Measurements from ENCODE around the gene IL5. TPM values are rescaled to one million over a fixed set of nuclear protein-coding genes. Genes with fewer than 3 reads are reported as not detected.

Gene IL5
- total and polyA plus RNA-seq, 2 donors, result not detected

DNA sequence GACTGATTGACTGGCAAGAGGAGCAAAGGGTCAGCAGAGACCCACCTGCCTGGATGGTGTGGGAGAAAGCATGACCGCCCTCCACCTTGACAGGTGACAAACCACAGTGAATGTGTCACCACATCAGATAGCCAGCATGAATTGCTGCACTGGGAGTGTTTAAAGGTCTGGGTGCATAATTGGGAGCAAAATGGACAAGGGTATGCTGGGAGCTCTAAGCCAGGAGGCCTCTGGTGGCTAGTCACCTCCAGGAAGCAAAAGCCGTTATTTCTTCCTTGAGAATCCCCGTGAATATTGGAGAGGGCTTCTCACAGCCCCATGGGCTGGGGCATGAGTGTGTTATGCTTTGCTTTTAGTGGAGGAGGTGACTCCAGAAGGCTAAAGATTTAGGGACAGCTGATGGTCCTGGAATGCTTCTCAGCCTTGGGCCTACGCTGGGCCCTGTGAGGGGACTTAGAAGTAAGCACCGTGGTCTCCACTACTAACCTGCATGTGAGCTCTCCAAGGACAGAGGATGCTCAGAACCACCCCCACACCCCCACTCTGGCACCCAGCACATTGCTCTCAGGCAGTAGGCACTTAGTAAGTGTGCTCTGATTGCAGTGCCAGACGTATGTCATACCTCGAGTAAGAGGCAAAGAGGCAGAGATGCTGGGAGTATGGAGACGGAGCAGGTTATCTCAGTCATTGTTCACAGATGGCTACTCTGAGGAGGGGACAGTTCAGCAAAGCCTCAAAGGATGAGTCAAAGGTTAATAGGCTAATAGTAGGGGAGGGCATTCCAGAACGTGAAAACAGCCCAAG lies 43.7 kb downstream of the IL5 start:
- 81% methylated on average over 9 of the region's 9 CpGs for WGBS
- no peak overlapping the region for H3K27ac ChIP-seq (ENCODE audit: low read depth)
- no peak for DNase-seq (ENCODE audit: extremely low spot score)
- H3K4me3 ChIP-seq (ENCODE audit: low read depth, low read length), result no peak overlapping the region
- no peaks in the 10 kb centered on the region for H3K4me1 ChIP-seq (ENCODE audit: insufficient read depth)
- H3K36me3 ChIP-seq (ENCODE audit: insufficient read depth), result no peaks in the 10 kb centered on the region

DNA sequence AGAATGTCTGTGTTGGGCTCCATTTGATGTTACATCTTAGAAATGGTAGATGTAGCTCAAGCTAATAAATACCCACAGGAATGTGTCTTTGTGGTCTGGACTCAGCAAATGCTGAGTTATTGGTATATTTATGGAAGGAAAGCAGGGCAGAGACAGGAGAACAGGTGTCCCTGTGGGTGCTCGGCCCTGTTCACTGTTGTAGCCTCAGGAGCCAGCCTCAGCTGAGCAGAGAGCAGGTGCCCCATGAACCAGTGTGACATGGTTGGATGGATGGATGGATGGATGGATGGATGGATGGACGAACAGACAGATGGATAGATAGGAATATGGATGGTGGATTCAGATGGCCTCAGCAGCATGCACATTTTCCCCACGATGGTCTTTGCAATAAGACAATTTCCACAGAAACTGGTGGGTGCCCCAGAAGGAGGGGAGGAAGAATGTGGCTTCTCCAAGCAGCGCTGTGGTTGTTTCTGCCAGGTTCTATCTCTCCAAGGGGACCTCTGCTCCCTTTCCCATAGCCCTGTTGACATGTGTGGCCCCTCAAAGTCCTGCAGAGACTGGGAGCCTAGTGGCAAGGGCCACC lies 44.5 kb downstream of the IL5 start:
- no peak for DNase-seq (ENCODE audit: extremely low spot score)
- H3K27ac ChIP-seq (ENCODE audit: low read depth), result no peak overlapping the region
- H3K4me3 ChIP-seq (ENCODE audit: low read depth, low read length), result no peak overlapping the region
- H3K36me3 ChIP-seq (ENCODE audit: insufficient read depth), result no peaks in the 10 kb centered on the region
- 85% methylated on average over 4 of the region's 4 CpGs for WGBS
- no peaks in the 10 kb centered on the region for H3K4me1 ChIP-seq (ENCODE audit: insufficient read depth)

- DNase-seq (ENCODE audit: extremely low spot score), result no peak
- WGBS, result 72% methylated on average over 3 of the region's 3 CpGs
- H3K36me3 ChIP-seq (ENCODE audit: insufficient read depth), result no peaks in the 10 kb centered on the region
- no peaks in the 10 kb centered on the region for H3K4me1 ChIP-seq (ENCODE audit: insufficient read depth)
- no peak overlapping the region for H3K4me3 ChIP-seq (ENCODE audit: low read depth, low read length)
- peak overlapping the region; percentile 91 for H3K27ac ChIP-seq (ENCODE audit: low read depth)
These were observed 45.2 kb downstream of the IL5 start for GRCh38 chr5:132498152-132498551.

- Histone ChIP-seq H3K27ac (ENCODE audit: low read depth) (peak overlapping the region; percentile 91), H3K4me1 (ENCODE audit: insufficient read depth) (no peaks in the 10 kb centered on the region), H3K36me3 (ENCODE audit: insufficient read depth) (no peaks in the 10 kb centered on the region), H3K4me3 (ENCODE audit: low read depth, low read length) (no peak overlapping the region)
- no peak for DNase-seq (ENCODE audit: extremely low spot score)
- WGBS, result 36% methylated on average over 6 of the region's 6 CpGs
These were observed 45.8 kb downstream of the IL5 start for GRCh38 chr5:132497488-132497997.

DNA sequence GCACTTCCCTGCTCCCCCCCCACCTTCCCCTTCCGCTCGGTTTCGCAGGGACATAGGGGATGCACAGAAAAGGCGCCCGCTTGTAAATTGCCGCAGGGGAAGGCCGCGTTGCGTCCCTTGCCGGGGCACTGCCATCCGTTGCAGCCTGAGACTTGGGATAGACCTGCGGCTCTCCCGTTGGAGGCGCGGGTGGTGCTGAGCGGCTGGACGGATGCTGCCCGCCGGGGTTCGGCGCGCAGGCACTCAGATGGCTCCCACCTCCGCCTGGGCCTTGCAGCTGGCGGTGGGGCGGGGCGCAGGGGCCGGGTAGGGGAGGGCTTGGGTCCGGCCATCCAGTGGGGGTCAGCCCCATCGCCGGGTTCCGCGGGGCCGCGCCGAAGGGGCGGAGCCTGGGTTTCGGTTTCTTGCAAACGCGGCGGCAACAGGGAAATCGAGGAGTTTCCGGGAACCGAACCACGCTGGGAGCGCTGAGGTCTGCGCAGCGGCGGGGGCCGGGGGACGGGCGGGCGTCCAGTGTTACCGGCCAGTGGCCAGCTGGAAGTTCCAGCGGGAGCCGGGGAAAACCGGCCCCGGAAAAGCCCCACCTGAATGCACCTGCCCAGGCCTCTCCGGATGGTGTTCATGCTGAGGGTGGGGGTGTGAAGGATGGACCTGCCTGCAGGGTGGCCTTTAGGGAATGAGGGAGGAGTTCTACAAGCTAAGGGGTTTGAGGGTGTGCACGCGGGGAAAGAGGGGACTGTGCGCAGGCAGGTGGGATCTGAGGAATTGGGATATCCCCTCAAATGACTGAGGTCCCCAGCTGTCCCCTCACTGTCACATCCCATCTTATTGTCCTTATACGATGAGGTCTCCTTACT lies 46.5 kb downstream of the IL5 start:
- Histone ChIP-seq H3K36me3 (ENCODE audit: insufficient read depth) (no peaks in the 10 kb centered on the region), H3K27ac (ENCODE audit: low read depth) (peak overlapping the region; percentile 91), H3K4me3 (ENCODE audit: low read depth, low read length) (peak overlapping the region; percentile 67), H3K4me1 (ENCODE audit: insufficient read depth) (no peaks in the 10 kb centered on the region)
- no peak for DNase-seq (ENCODE audit: extremely low spot score)
- WGBS, result 4% methylated on average over 62 of the region's 62 CpGs

GRCh38 chr5:132496191-132496630 lies 47.1 kb downstream of the IL5 start:
- WGBS, result under 1% methylated on average over 17 of the region's 18 CpGs
- peak overlapping the region; percentile 67 for H3K4me3 ChIP-seq (ENCODE audit: low read depth, low read length)
- H3K27ac ChIP-seq (ENCODE audit: low read depth), result peak overlapping the region; percentile 91
- H3K36me3 ChIP-seq (ENCODE audit: insufficient read depth), result no peaks in the 10 kb centered on the region
- DNase-seq (ENCODE audit: extremely low spot score), result peak; percentile 72
- no peaks in the 10 kb centered on the region for H3K4me1 ChIP-seq (ENCODE audit: insufficient read depth)

DNA sequence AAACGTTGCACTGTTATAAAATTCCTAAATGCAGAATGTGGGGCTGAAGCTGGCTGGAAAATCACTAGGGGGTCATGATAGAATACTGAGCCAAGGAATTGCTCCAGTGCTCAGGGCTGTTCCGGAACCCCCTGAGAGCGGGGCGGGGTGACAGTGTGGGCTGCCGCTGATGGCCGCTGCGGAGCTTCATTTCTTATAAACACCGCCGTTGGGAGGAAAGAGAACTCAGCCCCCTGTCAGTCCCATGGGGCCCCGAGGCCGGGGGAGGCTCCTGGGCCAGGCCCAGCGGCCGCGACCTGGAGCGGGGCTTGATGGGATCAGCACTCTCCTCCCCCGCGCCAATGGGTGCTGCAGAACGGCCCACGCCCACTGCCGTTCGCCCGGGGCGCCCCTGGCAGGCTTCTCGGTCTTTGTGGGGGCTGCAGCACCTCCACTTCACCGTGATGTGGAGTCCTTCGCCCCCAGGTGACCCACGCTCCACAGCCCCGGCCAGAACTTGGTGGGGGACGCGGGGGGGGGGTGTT lies 47.6 kb downstream of the IL5 start:
- H3K36me3 ChIP-seq (ENCODE audit: insufficient read depth), result no peaks in the 10 kb centered on the region
- under 1% methylated on average over 30 of the region's 30 CpGs for WGBS
- H3K4me1 ChIP-seq (ENCODE audit: insufficient read depth), result no peaks in the 10 kb centered on the region
- peak overlapping the region; percentile 91 for H3K27ac ChIP-seq (ENCODE audit: low read depth)
- peak overlapping the region; percentile 67 for H3K4me3 ChIP-seq (ENCODE audit: low read depth, low read length)
- DNase-seq (ENCODE audit: extremely low spot score), result peak; percentile 62

DNA sequence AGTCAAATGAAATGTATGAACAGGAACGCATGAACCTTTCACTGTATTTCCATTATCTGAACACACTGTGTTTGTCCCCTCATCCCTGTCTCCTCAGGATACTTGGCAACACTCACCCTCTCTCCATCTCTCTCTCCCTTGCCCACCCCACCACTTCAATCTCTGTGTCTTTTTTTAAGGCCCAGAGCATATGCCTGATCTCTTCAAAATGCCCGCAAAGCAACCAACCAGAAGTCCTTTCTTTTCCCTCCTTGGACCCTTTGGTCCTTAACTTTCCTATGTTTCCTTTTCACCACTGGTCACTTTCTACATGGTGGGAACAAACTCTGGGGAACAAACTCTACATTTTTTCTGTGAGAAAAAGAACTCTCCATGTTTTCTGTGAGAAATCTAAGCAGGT lies 49.5 kb downstream of the IL5 start:
- 93% methylated on average over 2 of the region's 2 CpGs for WGBS
- H3K4me3 ChIP-seq (ENCODE audit: low read depth, low read length), result no peak overlapping the region
- H3K4me1 ChIP-seq (ENCODE audit: insufficient read depth), result no peaks in the 10 kb centered on the region
- no peak for DNase-seq (ENCODE audit: extremely low spot score)
- H3K27ac ChIP-seq (ENCODE audit: low read depth), result no peak overlapping the region
- no peaks in the 10 kb centered on the region for H3K36me3 ChIP-seq (ENCODE audit: insufficient read depth)

GRCh38 chr5:132493241-132493640 lies 50.1 kb downstream of the IL5 start:
- DNase-seq (ENCODE audit: extremely low spot score), result no peak
- no peak overlapping the region for H3K27ac ChIP-seq (ENCODE audit: low read depth)
- 94% methylated on average over 4 of the region's 4 CpGs for WGBS
- no peak overlapping the region for H3K4me3 ChIP-seq (ENCODE audit: low read depth, low read length)
- no peaks in the 10 kb centered on the region for H3K36me3 ChIP-seq (ENCODE audit: insufficient read depth)
- no peaks in the 10 kb centered on the region for H3K4me1 ChIP-seq (ENCODE audit: insufficient read depth)

DNA sequence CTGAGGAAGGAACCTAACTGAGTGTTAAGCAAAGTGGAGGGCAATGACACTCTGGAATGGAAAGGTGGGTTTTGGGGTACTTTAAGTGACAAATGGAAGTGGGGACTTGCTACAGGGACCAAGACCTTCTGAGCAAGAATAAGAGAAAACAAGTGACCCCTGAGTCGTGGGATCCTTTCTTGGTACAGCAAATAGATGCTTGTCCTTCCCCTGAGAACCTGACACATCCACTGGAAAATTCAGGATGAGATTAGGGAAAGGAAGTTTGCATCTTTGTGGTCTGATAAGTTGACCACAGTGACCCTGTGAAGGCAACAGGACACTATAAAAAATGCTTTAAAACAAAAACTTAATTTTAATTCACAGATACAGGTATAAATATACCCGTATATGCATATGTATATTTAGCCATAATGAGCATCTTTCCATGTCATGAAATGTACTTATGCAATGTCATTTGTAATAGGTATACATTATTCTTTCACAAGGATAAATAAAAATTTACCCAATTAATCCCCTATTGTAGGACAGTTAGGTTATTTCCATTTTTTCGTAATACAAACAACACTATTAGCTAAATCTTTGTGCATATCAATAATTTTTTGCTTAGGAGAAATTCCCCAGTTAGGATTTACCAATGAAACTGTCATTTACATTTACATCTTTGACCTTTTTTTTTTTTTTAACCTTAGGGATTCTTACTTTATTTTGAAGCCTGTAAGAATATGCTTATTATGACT lies 50.8 kb downstream of the IL5 start:
- no peaks in the 10 kb centered on the region for H3K36me3 ChIP-seq (ENCODE audit: insufficient read depth)
- H3K4me3 ChIP-seq (ENCODE audit: low read depth, low read length), result no peak overlapping the region
- H3K27ac ChIP-seq (ENCODE audit: low read depth), result no peak overlapping the region
- H3K4me1 ChIP-seq (ENCODE audit: insufficient read depth), result no peaks in the 10 kb centered on the region
- 87% methylated on average over 3 of the region's 3 CpGs for WGBS
- no peak for DNase-seq (ENCODE audit: extremely low spot score)
